GM19395 (cell line): Measurements from ENCODE around the gene KIF21B.
A peak's percentile ranks its signal among the peaks of the same experiment; 100 is the strongest.

Experiments used
- ATAC-seq: cut with Tn5 transposase; IDR thresholded peaks from one replicate; pipeline ENCODE4 v1.9.1; 2021; ENCODE audit warnings: mild to moderate bottlenecking, moderate library complexity; ENCODE audit not compliant: unreplicated experiment

KIF21B gene

DNA sequence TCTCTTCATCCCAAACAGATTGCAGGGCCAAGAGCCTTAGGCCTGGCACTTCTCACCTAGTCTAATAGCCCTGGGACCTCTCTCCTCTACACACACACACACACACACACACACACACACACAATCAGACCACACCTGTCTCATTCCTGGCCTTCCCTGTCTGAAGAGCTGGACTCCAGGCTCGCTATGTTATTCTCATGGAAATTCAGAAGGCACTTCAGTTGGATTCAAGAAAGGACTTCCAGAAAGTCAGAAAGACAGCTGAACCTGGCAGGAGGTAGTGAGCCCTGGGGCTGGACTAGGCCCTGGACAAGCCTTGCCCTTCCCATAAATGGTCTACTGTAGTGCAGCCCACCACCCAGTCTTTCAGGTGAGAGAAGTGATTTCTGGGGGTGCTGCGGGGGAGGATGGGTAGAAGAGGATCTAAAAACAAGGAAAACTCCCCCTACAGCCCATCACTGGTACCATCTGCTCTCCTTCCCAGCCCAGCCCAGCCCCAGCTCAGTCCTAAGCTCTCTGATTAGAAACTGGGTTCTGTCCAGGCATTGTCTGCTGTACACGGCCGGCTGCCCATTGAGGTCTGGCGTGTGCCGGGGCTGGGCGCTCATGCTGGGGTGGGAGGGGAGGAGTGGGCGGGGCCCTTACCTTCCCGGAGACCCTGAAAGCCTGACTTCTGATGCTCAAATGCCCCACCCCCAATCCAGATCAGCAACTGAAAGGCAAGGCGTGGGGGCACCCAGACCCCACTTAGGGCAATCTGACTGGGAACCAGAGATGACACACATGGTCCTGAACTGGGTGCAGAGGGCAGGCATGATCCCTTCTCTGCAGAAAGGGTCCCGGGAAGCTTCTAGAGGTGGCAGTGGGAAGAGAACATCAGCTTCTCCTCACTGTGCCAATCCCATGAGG is 2.5 kb downstream of the KIF21B start:
- no peak for ATAC-seq

DNA sequence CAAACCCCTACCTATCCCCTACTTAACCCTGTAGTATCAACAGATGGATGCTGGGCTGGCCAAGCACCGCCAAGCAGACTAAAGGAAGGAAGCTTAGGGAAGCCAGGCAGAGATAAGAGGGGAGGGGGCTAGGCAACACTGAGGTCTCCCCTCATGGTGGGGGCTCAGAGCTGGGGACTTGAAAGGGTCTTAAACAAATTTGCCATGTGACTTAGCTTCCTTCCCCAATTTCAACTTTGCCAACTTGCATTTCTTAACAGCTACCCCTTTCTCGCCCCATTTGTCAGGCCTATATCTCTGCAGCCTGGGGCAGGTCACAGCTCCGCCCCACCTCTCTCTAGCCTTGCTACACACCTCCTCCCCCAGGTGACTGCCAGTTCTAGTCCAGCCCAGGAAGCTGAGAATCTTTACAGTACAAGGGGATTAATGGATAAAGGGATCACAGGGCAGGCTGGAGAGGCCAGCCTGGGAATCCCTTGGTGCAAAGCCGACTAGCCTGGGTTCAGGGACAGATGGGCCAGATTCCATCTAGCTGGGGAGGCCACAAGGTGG is 3.4 kb downstream of the KIF21B start:
- no peak for ATAC-seq

DNA sequence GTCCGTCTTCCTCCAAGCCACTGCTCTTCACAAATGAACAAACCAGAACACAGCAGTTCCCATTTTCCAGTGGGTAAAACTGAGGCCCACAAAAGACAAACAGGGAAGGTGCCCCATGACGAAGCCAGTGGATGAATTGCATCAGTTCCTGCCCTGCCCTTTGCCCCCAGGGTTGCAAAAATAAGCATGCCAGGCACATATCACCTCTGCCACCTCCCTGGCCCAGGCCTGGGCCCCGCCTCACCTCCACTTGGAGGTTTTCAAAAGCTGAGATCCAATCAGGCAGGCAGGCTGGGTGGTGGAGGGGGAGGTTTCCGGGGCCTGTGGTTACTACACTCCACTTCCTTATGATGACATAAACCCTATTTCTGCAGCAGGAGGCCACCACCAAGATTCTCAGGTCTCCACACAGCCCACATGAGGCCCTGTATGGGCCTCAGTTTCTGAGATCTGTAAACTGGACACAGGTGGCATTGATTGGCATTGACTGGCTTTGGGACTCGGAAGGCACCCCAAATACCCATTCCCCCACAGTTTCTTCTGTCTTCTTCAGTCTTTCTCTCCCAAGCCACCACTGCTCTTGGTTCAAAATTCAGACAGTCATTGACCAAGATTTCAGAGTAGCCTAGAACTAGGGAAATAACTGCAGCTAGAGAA is 4.1 kb downstream of the KIF21B start:
- ATAC-seq, result peak; percentile 74

DNA sequence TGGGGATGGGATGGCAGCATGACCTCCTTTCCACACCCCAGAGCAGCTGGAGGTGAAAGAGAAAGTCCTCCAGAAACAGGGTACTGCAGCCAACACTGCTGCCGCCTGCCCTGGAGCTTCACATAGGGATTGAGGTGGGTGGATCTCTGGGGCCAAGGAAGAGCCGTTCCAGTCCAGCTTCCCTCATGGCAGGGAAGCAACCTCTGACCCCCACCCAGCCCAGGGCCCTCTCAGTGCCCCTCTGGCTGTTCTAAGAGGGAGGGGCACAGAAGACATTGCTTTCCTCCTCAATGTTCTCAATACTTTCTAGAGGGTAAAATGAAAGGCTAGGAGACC is 5.7 kb downstream of the KIF21B start:
- no peak for ATAC-seq

DNA sequence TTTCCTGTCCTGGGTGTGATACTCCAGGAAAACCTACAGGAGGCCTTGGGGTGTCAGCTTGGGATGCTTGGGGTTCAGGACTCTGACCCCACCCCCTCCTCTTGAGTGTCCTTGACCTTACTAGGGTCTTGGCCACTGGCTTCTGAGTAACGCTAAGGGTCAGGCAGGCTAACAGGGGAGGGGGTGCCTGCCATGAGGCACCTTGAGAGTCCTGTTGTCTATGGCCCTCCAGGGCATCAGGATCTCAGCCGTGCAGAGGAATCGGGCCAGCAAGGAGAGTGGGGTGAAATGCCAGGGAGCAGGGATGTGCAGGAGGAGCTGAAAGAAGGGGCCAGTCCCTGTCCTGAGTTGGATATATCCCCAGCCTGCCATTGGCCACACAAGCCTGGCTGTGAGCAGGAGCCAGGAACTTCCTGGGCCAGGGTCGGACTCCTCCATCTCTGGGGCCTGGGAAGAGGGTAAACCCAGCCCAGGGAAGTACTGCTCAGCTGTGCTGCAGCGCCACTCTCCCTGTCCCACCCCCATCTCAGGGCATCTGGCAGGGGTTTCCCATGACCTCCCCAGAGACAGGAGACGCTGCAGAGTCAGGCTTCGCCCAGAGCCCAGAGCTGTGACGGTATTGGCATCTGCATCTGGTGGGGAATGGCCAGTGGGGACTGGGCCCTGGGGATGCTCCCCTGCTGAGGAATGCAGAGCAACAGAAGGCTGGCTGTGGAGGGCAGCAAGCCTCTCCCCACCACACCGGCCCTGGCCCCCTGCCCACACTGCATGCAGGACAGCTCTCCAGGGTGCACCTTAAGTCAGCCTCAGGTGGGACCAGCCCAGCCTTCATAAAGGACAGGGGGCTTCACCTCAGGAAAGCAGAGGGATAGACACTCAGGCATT is 6.3 kb downstream of the KIF21B start:
- ATAC-seq, result no peak

- ATAC-seq, result no peak
Observed at GRCh38 chr1:201016211-201016651, 7.3 kb downstream of the KIF21B start.

DNA sequence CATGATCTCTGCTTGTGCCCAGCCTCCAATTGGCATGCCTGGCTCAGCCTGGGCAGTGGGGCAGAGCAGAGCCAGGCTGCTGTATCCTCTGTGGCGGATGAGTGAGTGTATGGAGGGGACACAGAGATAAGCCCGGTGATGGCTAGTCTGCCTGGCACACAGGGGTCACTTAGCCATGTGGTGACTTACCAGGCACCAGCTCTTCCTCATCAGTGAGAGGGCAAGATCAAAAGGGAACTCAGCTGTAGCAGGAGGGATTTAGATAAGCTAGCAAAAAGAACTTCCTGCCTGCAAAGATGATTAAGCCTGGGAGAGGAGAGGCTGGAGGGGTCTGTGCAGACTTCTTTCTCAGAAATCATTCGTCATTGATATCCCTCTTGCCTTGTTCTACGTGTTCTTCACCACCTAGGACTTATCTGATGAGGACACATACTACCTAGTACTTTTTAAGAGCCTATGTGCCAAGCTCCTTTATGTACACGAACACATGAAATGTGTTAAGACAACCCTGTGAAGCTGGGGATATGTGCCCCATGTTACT is 7.9 kb downstream of the KIF21B start:
- ATAC-seq, result no peak

- no peak for ATAC-seq
Observed at GRCh38 chr1:201014816-201015200, 8.7 kb downstream of the KIF21B start.

- no peak for ATAC-seq
Observed at GRCh38 chr1:201013991-201014815, 9.3 kb downstream of the KIF21B start.

DNA sequence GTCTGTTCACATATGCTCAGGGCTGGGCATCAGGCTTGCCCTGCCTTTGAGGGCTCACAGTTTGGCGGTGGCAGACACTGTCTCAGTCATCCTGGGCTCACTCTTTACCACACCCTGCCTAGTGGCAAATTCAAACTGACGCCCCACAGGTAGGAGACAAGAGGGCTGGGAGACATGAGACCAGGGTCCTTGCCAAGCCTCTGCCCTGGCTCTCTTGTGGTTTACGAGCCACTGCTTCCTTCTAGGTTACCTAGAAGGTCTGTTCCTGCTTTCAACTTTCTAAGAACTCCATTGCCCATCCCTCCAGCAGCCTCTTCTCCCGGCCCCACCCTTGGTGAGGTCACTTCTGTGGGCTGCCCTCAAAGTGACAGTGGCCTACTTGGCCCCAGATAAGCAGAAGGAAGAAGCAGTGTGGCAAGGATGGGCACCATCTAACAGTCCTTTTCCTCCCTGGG is 10.5 kb downstream of the KIF21B start:
- ATAC-seq, result no peak

- ATAC-seq, result no peak
Observed at GRCh38 chr1:201011616-201012015, 11.9 kb downstream of the KIF21B start.

DNA sequence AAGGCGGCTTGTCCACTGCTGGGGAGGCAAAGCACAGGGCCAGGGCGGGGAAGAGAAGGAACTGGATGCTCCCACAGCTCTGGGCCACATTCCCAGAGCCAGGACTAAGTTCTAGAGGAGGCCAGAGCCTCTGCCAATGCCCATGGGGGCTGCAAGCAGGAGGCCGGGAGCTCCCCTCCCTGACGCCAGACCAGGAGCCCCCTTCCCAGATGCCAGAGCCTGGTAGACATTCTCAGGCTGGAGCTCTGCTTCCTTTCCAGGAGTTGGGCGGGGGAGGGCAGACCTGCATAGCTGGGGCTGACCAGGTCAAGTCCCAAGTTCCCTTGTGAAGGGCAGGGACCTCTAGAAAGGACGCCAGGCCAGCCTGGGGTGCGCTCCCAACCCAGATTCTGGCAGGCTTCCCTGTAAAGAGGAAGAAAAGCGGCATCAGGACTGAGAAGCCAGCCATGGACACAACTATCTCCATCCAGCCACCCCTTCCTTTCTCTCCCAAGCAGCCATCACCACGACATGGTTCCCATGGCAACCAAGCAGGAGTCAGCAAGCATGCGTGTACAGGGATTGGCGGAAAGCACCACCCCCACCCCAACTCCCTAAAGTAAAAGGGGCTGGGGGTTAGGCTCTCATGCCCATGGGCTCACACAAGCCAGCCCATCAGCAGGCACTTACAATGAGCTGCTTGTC is 13.4 kb downstream of the KIF21B start:
- no peak for ATAC-seq

DNA sequence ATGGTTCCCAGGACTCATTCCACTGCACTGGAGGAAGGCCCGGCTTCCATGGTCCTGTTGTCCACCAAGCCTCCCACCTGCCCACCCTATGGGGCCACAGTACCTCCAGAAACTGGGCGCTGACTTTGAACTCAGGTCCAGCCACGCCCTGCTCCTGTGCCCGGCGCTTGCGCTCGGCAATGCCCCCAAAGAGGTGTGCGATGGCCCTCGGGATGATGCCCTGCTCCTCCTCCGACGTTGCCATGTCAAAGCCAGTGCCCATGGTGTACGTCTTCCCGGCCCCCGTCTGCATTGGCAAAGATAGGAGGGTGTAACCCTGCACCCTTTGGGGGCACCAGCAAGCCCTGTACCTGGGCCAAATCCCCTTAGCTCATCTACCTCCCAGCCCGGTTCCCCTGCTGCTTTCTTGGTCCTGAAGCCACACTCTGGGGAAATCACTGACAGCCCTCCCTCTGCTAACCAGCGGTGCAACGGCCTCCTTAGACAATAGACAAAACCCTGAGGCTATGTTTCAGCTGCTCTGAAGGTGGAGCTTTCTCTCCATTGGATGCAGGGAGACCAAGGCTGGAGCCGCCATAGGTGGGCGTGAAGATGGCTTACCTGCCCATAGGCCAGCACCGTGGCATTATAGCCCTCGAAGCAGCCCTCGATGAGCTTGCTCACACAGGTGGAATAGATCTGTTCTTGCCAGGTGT is 14.7 kb downstream of the KIF21B start:
- no peak for ATAC-seq

GRCh38 chr1:201007481-201007880 is 16.0 kb downstream of the KIF21B start:
- no peak for ATAC-seq

DNA sequence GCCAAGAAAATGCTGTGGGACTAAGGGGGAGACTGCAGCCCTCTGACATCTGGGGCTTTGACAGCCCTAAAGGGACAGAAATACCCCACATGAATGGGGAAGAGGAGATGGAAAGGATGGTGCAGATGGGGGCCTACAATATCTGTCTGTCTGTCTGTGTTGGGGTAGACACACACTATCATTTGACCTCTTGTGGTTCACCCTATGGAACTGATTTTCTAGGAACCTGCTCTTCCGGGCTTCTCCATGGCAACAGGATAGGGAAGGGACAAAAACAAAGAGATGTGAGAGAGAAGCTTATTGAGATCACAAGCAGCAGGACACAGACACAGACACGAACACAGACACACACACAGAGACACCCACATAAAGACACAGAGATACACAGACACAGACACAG is 17.1 kb downstream of the KIF21B start:
- ATAC-seq, result no peak

- no peak for ATAC-seq
Observed at GRCh38 chr1:201004732-201005131, 18.8 kb downstream of the KIF21B start.

GRCh38 chr1:201004154-201004553 is 19.4 kb downstream of the KIF21B start:
- no peak for ATAC-seq

- ATAC-seq, result no peak
Observed at GRCh38 chr1:201002510-201002909, 21.0 kb downstream of the KIF21B start.

DNA sequence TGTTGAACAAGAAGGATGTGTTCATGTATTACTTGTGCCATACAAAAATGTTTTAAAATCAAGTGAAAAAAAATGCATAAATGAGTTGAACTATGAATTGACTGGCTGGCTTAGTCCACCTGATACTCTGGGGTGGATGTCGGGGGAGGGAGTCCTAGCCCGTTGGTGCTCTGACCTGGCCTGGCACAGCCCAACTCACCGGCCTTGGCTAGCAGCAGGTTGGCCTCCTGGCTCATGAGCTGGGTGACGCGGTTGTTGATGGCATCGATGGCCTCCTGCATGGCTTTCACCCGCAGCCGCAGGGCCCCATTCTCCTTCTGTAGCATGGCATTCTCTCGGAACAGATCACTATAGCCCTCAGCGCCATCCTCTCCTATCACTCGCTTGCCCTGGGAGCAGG is 21.6 kb downstream of the KIF21B start:
- no peak for ATAC-seq
